Activated CD8-positive, alpha-beta T cell treated with anti-CD3 and anti-CD28 coated beads for 36 hours (primary cell): ENCODE measurements around the gene RIC8B. TPM values are rescaled to one million over a fixed set of nuclear protein-coding genes. Genes with fewer than 3 reads are reported as not detected.

Source experiments
- ATAC-seq: fragments of 200-7000 bp; cut with Tn5 transposase; one replicate; pipeline ENCODE4 v1.10.0; 2021; ENCODE audit warnings: mild to moderate bottlenecking, moderate library complexity
- CTCF ChIA-PET: fragments of 350-600 bp; sonication (Branson Sonifier 250); formaldehyde crosslinking; loops from one replicate; lab custom pipeline; 2021; ENCODE audit warnings: antibody characterized with exemption; lab: Charles Lee
- POLR2A ChIA-PET: fragments of 350-600 bp; sonication (Branson Sonifier 250); formaldehyde crosslinking; loops from one replicate; lab custom pipeline; 2021; ENCODE audit warnings: antibody characterized with exemption; lab: Charles Lee
- DNase-seq: peaks from one replicate; pipeline ENCODE4 v3.0.0-alpha.2; 2020
- H3K27ac Mint-ChIP-seq: one replicate; pipeline ENCODE4 v1.8.0; 2021; ENCODE audit warnings: mild to moderate bottlenecking, mixed read lengths
- H3K27me3 Mint-ChIP-seq: one replicate; pipeline ENCODE4 v1.8.0; 2021; ENCODE audit warnings: mixed read lengths
- H3K36me3 Mint-ChIP-seq: one replicate; pipeline ENCODE4 v1.8.0; 2021; ENCODE audit warnings: low read depth, mixed read lengths
- H3K4me1 Mint-ChIP-seq: one replicate; pipeline ENCODE4 v1.8.0; 2021; ENCODE audit warnings: low read depth, mixed read lengths
- H3K4me3 Mint-ChIP-seq: one replicate; pipeline ENCODE4 v1.8.0; 2021; ENCODE audit warnings: mild to moderate bottlenecking, moderate library complexity, mixed read lengths
- H3K9me3 Mint-ChIP-seq: one replicate; pipeline ENCODE4 v1.8.0; 2021; ENCODE audit warnings: mixed read lengths
- intact Hi-C: fragments of 100-400 bp; cut with micrococcal nuclease; formaldehyde crosslinking; loops from one replicate; pipeline ENCODE4 v1.10.0; 2022
- total RNA-seq, 2 experiments: library from RNA; stranded (reverse); gene quantifications; one replicate each; pipeline ENCODE4 v1.2.3, GENCODE V29; 2021
- TF ChIP-seq, protein P1 (sequence below): fragments of 200-600 bp; IDR thresholded peaks from one replicate; pipeline ENCODE4 v1.8.0; 2022; ENCODE audit warnings: antibody characterized with exemption, mild to moderate bottlenecking

Gene RIC8B
- total RNA-seq, 2 experiments from 2014 or later, result 10.4 to 11.0 TPM

DNA sequence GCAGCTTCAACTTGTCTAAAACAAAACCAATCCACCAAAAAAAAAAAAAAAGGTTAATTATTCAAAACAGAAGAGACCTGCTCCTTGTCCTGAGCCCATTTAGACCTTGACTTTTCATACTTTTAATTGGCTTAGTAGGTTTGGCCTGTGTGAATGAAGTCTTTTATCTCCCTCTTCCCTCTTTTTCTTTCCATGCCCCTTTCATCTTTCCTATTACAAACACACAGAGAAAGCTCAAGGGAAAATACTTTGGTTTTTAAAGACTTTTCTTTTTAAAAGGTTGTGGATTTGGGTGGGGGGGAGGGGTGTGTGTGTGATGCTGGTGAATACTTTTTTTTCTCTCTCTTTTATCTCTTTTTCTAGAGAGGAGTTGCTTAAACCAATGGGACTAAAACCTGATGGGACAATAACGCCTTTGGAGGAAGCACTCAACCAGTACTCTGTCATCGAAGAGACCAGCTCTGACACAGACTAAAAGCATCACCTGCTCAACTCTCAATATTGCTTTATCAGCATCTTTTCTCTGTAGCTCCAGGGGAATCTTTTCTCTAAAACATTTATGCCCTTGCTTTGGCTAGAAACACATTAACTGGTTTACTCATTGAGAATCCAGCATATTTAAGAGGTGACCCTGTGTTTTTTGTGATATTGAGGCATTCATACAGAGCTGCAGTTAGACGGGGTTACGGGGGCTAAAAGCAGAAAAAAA lies 111.2 kb downstream of the RIC8B start:
- H3K27ac Mint-ChIP-seq, result no peak overlapping the region
- H3K4me1 Mint-ChIP-seq, result no peaks in the 10 kb centered on the region
- POLR2A ChIA-PET, result no interaction called here
- CTCF ChIA-PET, result interaction anchor here (0.8 to 3.6 kb wide), 3 partner anchors 11 to 119 kb away, joined by 3 to 9 read pairs (median 4); no protein-coding TSS in a partner anchor
- H3K4me3 Mint-ChIP-seq, result no peak overlapping the region
- intact Hi-C loops, result no loop called here
- DNase-seq, result no peak
- peaks cover 12% of the 10 kb centered on the region for H3K36me3 Mint-ChIP-seq
- H3K9me3 Mint-ChIP-seq, result no peaks in the 10 kb centered on the region
- no peaks in the 10 kb centered on the region for H3K27me3 Mint-ChIP-seq
- TF ChIP-seq, protein P1, sequence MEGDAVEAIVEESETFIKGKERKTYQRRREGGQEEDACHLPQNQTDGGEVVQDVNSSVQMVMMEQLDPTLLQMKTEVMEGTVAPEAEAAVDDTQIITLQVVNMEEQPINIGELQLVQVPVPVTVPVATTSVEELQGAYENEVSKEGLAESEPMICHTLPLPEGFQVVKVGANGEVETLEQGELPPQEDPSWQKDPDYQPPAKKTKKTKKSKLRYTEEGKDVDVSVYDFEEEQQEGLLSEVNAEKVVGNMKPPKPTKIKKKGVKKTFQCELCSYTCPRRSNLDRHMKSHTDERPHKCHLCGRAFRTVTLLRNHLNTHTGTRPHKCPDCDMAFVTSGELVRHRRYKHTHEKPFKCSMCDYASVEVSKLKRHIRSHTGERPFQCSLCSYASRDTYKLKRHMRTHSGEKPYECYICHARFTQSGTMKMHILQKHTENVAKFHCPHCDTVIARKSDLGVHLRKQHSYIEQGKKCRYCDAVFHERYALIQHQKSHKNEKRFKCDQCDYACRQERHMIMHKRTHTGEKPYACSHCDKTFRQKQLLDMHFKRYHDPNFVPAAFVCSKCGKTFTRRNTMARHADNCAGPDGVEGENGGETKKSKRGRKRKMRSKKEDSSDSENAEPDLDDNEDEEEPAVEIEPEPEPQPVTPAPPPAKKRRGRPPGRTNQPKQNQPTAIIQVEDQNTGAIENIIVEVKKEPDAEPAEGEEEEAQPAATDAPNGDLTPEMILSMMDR, result no peak
- ATAC-seq, result no peak

DNA sequence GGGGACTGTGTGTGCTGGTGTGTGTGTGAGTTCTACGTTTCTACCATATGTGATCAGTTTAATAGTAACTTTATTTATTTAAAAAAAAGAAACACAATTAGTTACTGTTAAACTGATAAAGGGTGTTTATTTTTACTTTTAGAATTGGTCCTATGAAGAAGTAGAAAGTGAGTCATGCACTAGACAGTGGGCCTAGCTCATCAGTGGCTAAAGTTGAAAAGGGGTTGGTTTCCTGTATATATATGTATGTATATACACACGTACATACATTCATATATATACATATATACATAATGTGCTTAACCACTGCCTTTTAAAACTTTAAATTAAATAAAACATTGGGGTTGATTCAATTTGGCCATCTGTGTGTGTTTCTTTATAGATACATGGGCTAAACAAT lies 112.5 kb downstream of the RIC8B start:
- DNase-seq (no peak), ATAC-seq (no peak)
- no peaks in the 10 kb centered on the region for H3K27me3 Mint-ChIP-seq
- ChIA-PET CTCF (interaction anchor here (0.8 to 3.6 kb wide), 2 partner anchors 13 to 33 kb away, joined by 3 to 9 read pairs; no protein-coding TSS in a partner anchor), POLR2A (no interaction called here)
- no peaks in the 10 kb centered on the region for H3K4me1 Mint-ChIP-seq
- TF ChIP-seq, protein P1, result no peak
- peaks cover 6% of the 10 kb centered on the region for H3K36me3 Mint-ChIP-seq
- no peak overlapping the region for H3K4me3 Mint-ChIP-seq
- intact Hi-C loops, result no loop called here
- H3K9me3 Mint-ChIP-seq, result no peaks in the 10 kb centered on the region
- no peak overlapping the region for H3K27ac Mint-ChIP-seq

DNA sequence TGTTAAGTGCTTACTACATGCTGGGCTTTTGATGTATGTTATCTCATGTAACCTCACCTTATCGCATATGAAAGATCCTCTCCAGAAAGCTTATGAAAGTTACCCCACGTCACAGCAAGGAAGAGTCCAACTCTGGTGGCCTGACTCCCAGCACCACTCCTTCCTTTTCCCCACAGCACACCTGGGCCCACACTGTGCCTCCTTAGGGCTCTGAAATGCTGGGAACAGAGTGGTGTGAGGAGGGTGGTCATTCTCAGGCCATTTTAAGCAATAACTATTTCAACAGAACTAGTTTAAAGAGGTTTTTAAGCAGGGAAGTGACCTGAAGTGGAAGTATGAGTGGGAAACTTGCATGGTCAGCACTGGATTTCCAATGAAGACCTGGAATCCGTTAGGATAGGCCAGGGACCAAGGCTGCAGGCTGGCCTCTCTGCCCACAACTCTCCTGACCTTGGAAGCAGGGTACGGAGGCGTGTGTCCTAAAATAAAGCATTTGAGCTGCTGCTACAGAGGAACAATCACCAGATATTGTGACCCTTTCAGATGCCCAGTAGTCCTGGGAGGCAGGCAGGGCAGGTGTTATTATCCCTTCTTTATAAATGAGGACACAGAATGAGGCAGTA lies 114.0 kb downstream of the RIC8B start:
- H3K27ac Mint-ChIP-seq, result no peak overlapping the region
- DNase-seq (no peak), ATAC-seq (no peak)
- TF ChIP-seq, protein P1, result no peak
- peaks cover 4% of the 10 kb centered on the region for H3K36me3 Mint-ChIP-seq
- CTCF ChIA-PET, result interaction anchor here (0.8 kb wide), 1 partner anchor 14 kb away, joined by 4 read pairs; no protein-coding TSS in a partner anchor
- intact Hi-C loops, result no loop called here
- H3K4me3 Mint-ChIP-seq, result no peak overlapping the region
- no peaks in the 10 kb centered on the region for H3K4me1 Mint-ChIP-seq
- no peaks in the 10 kb centered on the region for H3K27me3 Mint-ChIP-seq
- H3K9me3 Mint-ChIP-seq, result no peaks in the 10 kb centered on the region
- POLR2A ChIA-PET, result no interaction called here

DNA sequence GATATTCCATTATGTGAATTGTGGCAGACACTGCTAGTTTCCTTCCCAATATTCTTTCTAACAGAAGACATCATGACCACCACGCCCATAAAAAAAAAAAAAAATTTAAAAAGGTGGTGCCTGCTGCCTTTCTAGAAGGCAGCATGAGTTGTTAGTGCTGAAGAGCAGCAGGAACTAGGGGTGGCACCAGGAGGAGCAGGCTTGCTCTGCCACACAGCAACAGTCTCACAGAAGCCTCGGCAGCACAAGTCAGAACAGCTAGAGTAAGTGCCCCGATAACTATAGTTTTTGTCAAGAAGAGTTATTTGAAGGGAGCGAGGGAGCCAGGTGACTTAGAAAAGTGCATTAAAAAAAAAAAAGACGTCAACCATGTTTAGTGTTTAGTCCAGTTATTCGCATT lies 114.8 kb downstream of the RIC8B start:
- ChIA-PET CTCF (no interaction called here), POLR2A (no interaction called here)
- Mint-ChIP-seq H3K4me1 (no peaks in the 10 kb centered on the region), H3K27ac (no peak overlapping the region), H3K4me3 (no peak overlapping the region), H3K36me3 (no peaks in the 10 kb centered on the region), H3K27me3 (no peaks in the 10 kb centered on the region), H3K9me3 (no peaks in the 10 kb centered on the region)
- DNase-seq (no peak), ATAC-seq (no peak)
- intact Hi-C loops, result no loop called here
- TF ChIP-seq, protein P1, result no peak
